HEK293 (cell line): ENCODE data around the gene ACP1.

ENCODE experiments used
- CTCF ChIP-seq: fragments of 450-650 bp; formaldehyde crosslinking; IDR thresholded peaks from 2 replicates; pipeline ENCODE4 v1.5.1; 2016; ENCODE audit warnings: missing biosample characterization, missing genetic modification characterization
- PBX3 ChIP-seq: sonication (generic); formaldehyde crosslinking; IDR thresholded peaks from 2 replicates; pipeline ENCODE4 v1.8.1; 2022; ENCODE audit warnings: mild to moderate bottlenecking, moderate library complexity, missing genetic modification reagents
- ZFP37 ChIP-seq: fragments of 450-650 bp; formaldehyde crosslinking; IDR thresholded peaks from 2 replicates; pipeline ENCODE4 v1.5.1; 2016; ENCODE audit warnings: missing biosample characterization, missing genetic modification characterization
- ZNF24 ChIP-seq: fragments of 450-650 bp; formaldehyde crosslinking; IDR thresholded peaks from 2 replicates; pipeline ENCODE4 v1.5.1; 2016; ENCODE audit warnings: missing biosample characterization, missing genetic modification characterization
- ZNF561 ChIP-seq: fragments of 450-650 bp; IDR thresholded peaks from 2 replicates; pipeline ENCODE4 v1.5.1; 2018; ENCODE audit warnings: missing biosample characterization, missing genetic modification characterization, borderline replicate concordance

- no peak for TF ChIP-seq ZNF561 (tag by site-specific recombination)
- no peak for TF ChIP-seq CTCF (tag by site-specific recombination)
- no peak for TF ChIP-seq PBX3 (CRISPR knock-in tag)
- no peak for TF ChIP-seq ZFP37 (tag by site-specific recombination)
- no peak for TF ChIP-seq ZNF24 (tag by site-specific recombination)
These were observed 53.0 kb downstream of the ACP1 start for GRCh38 chr2:317501-318424.
